B cell (primary cell): ENCODE measurements around the gene KCNE1. TPM values are rescaled to one million over a fixed set of nuclear protein-coding genes. Genes with fewer than 3 reads are reported as not detected.

Experiments
- ATAC-seq: fragments of 200-7000 bp; cut with Tn5 transposase; one replicate; pipeline ENCODE4 v1.10.0; 2021; ENCODE audit warnings: low read depth, mild to moderate bottlenecking, moderate number of reproducible peaks, moderate library complexity
- CTCF ChIA-PET: fragments of 350-600 bp; sonication (Branson Sonifier 250); formaldehyde crosslinking; loops from one replicate; lab custom pipeline; 2021; ENCODE audit warnings: antibody characterized with exemption, inconsistent platforms; lab: Charles Lee
- POLR2A ChIA-PET: fragments of 350-600 bp; sonication (Branson Sonifier 250); formaldehyde crosslinking; loops from one replicate; lab custom pipeline; 2021; ENCODE audit warnings: antibody characterized with exemption; lab: Charles Lee
- DNase-seq: peaks from one replicate; pipeline ENCODE4 v3.0.0; 2013
- H2AFZ ChIP-seq: 2 replicates; pipeline ENCODE4 v1.6.1; 2012; ENCODE audit warnings: mild to moderate bottlenecking, low read depth, low read length; ENCODE audit not compliant: insufficient read depth, poor library complexity, severe bottlenecking
- H3K27ac ChIP-seq, 2 donors: 1 replicate in 1 of 2; 2 replicates in 1 of 2; pipeline ENCODE4 v1.5.1; 2012 to 2013; ENCODE audit warnings: low read length in 2 of 2, mild to moderate bottlenecking in 2 of 2, moderate library complexity in 1 of 2
- H3K27me3 ChIP-seq, 4 experiments: fragments of 200-600 bp in 1 of 4; sonication (generic) in 1 of 4; replicated peaks in 1 of 4; 1 replicate in 2 of 4; 2 replicates in 2 of 4; pipeline versions ENCODE4 v1.6.1 to v1.7.0; 2013 to 2016; ENCODE audit warnings: low read length in 3 of 4, mild to moderate bottlenecking in 2 of 4, mixed read lengths in 1 of 4, moderate library complexity in 1 of 4; ENCODE audit not compliant: insufficient read depth in 4 of 4, control insufficient read depth in 3 of 4; ENCODE audit errors: control extremely low read depth in 1 of 4
- H3K36me3 ChIP-seq, 2 experiments: replicated peaks in 1 of 2; 1 replicate in 1 of 2; 2 replicates in 1 of 2; pipeline versions ENCODE4 v1.6.1 to v1.7.1; 2013; ENCODE audit warnings: low read length in 1 of 2; ENCODE audit not compliant: insufficient read depth in 2 of 2, control insufficient read depth in 1 of 2; ENCODE audit errors: control extremely low read depth in 1 of 2, extremely low read depth in 1 of 2
- H3K4me1 ChIP-seq, 2 donors: fragments of 200-600 bp in 1 of 2; sonication (generic) in 1 of 2; 1 replicate in 1 of 2; 2 replicates in 1 of 2; pipeline versions ENCODE4 v1.5.1 to v1.6.1; 2013 to 2017; ENCODE audit warnings: low read length in 2 of 2; ENCODE audit not compliant: control insufficient read depth in 2 of 2, insufficient read depth in 2 of 2
- H3K4me2 ChIP-seq: replicated peaks from 2 replicates; pipeline ENCODE3; 2012; ENCODE audit warnings: mild to moderate bottlenecking, low read depth, low read length; ENCODE audit not compliant: poor library complexity, severe bottlenecking
- H3K4me3 ChIP-seq, 5 experiments: fragments of 200-600 bp in 1 of 5; sonication (generic) in 1 of 5; 1 replicate in 3 of 5; 2 replicates in 2 of 5; pipeline versions ENCODE4 v1.5.1 to v1.7.0; 2011 to 2016; ENCODE audit warnings: low read length in 4 of 5, mild to moderate bottlenecking in 4 of 5, low read depth in 2 of 5, control low read depth in 1 of 5, moderate library complexity in 1 of 5; ENCODE audit not compliant: insufficient read depth in 1 of 5; ENCODE audit errors: control extremely low read depth in 1 of 5, extremely low read depth in 1 of 5
- H3K79me2 ChIP-seq: fragments of 200-600 bp; sonication (generic); one replicate; pipeline ENCODE4 v1.6.0; 2016; ENCODE audit warnings: low read length; ENCODE audit not compliant: control insufficient read depth, insufficient read depth
- H3K9ac ChIP-seq: fragments of 200-600 bp; sonication (generic); 2 replicates; pipeline ENCODE4 v1.6.1; 2017; ENCODE audit warnings: mild to moderate bottlenecking, low read length, moderate library complexity
- H3K9me3 ChIP-seq, 3 donors: one replicate each; pipeline versions ENCODE4 v1.6.1 to v1.7.1; 2013; ENCODE audit warnings: low read length in 2 of 3; ENCODE audit not compliant: control insufficient read depth in 2 of 3, insufficient read depth in 1 of 3; ENCODE audit errors: control extremely low read depth in 1 of 3
- H4K20me1 ChIP-seq: 2 replicates; pipeline ENCODE4 v1.6.0; 2012; ENCODE audit warnings: mild to moderate bottlenecking, low read length; ENCODE audit not compliant: insufficient read depth, control insufficient read depth, poor library complexity, severe bottlenecking
- H3K27ac Mint-ChIP-seq: one replicate; pipeline ENCODE4 v1.8.0; 2021; ENCODE audit warnings: mixed read lengths
- H3K27me3 Mint-ChIP-seq: one replicate; pipeline ENCODE4 v1.8.0; 2021; ENCODE audit warnings: mixed read lengths
- H3K4me1 Mint-ChIP-seq: one replicate; pipeline ENCODE4 v1.8.0; 2021; ENCODE audit warnings: mixed read lengths
- H3K4me3 Mint-ChIP-seq: one replicate; pipeline ENCODE4 v1.8.0; 2021; ENCODE audit warnings: mixed read lengths
- H3K9me3 Mint-ChIP-seq: one replicate; pipeline ENCODE4 v1.8.0; 2022; ENCODE audit warnings: mixed read lengths; ENCODE audit not compliant: insufficient read depth
- CTCF ChIP-seq: fragments of 200-600 bp; IDR thresholded peaks from one replicate; pipeline ENCODE4 v1.8.0; 2022; ENCODE audit warnings: antibody characterized with exemption, mild to moderate bottlenecking
- EZH2 ChIP-seq: IDR thresholded peaks from 2 replicates; pipeline ENCODE4 v1.6.1; 2012; ENCODE audit warnings: borderline replicate concordance, low read depth, mild to moderate bottlenecking, moderate library complexity, low read length; ENCODE audit not compliant: insufficient read depth, poor library complexity, severe bottlenecking
- WGBS: methylation state at CpG from one replicate; pipeline ENCODE4 v1.1.5; 2013; ENCODE audit warnings: missing lambda C conversion rate; ENCODE audit not compliant: insufficient coverage; 5-methylcytosine and 5-hydroxymethylcytosine counted together
- intact Hi-C: fragments of 100-400 bp; cut with micrococcal nuclease; formaldehyde crosslinking; loops from one replicate; pipeline ENCODE4 v1.10.0; 2022
- polyA plus RNA-seq: library from polyadenylated mRNA; depleted of rRNA; stranded (reverse); fragments of >200 nt; gene quantifications from 2 replicates; pipeline ENCODE4 v1.2.3, GENCODE V29; 2012
- total RNA-seq, 2 donors: library from RNA; stranded (reverse); fragments of 120-200 nt in 1 of 2; gene quantifications; 1 replicate in 1 of 2; 2 replicates in 1 of 2; pipeline versions ENCODE4 v1.2.3 to v1.2.4, GENCODE V29; 2013 to 2022

The KCNE1 gene
- total and polyA plus RNA-seq, 2 donors (not counting 1 experiment from before 2014, with no cell fraction given) = 0.10 to 0.17 TPM

DNA sequence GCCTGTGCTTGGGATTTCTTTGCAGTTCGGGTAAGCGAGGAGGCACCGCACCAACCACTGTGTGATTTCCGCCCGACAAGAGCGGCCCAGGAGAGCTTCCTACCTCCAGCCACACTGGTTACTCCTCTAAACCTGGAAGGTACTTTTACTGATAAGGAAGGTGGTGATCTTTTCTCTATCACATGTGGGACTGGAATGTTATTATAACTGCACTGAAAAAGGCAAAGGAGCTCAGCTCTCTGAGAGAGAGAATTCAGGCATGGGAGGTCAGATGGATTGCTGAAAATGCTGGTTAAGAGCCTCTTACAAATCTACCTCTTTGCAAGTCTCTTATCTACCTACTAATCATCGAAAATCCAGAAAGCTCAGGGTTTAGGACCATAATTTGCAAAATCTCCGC lies 7.7 kb upstream of the KCNE1 start:
- intact Hi-C loops = no loop called here
- no CpG with 5 or more reads among the region's 8 CpGs for WGBS
- Histone ChIP-seq H3K27me3 (no peaks in the 10 kb centered on the region), H3K79me2 (no peaks in the 10 kb centered on the region), H2AFZ (no peak overlapping the region), H3K4me1 (no peaks in the 10 kb centered on the region), H3K4me2 (no peak overlapping the region), H3K9ac (no peak overlapping the region), H3K9me3 (no peaks in the 10 kb centered on the region), H3K4me3 (no peak overlapping the region), H3K36me3 (no peaks in the 10 kb centered on the region), H3K27ac (no peak overlapping the region), H4K20me1 (no peaks in the 10 kb centered on the region)
- ChIA-PET CTCF (no interaction called here), POLR2A (no interaction called here)
- Mint-ChIP-seq H3K4me1 (no peaks in the 10 kb centered on the region), H3K27ac (no peak overlapping the region), H3K9me3 (no peaks in the 10 kb centered on the region), H3K4me3 (no peak overlapping the region), H3K27me3 (no peaks in the 10 kb centered on the region)
- no peak for ATAC-seq
- DNase-seq = no peak
- TF ChIP-seq CTCF (no peak), EZH2 (no peak)

DNA sequence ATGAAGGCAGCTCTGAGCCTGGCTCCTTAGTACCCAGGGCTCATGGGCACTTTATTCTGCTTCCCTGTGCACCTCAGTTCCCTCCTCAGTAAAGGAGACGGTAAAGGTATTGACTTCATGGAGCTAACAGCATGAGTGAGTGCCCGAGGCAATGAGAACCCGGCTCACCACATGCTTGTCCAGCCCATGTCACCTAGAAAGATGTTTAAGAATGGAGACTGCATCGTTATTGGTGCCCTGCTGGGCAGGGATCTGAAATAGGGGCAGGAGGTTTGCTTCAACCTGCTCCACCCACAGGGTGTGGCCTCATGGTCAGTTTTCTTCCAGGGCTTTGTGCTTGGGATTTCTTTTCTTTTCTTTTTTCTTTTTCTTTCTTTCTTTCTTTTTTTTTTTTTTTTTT lies 7.0 kb upstream of the KCNE1 start:
- TF ChIP-seq CTCF (no peak), EZH2 (no peak)
- Mint-ChIP-seq H3K27me3 (no peaks in the 10 kb centered on the region), H3K4me3 (no peak overlapping the region), H3K9me3 (no peaks in the 10 kb centered on the region), H3K4me1 (no peaks in the 10 kb centered on the region), H3K27ac (no peak overlapping the region)
- Histone ChIP-seq H3K4me1 (no peaks in the 10 kb centered on the region), H3K4me2 (no peak overlapping the region), H3K27me3 (no peaks in the 10 kb centered on the region), H4K20me1 (no peaks in the 10 kb centered on the region), H3K36me3 (no peaks in the 10 kb centered on the region), H3K9me3 (no peaks in the 10 kb centered on the region), H3K27ac (no peak overlapping the region), H3K9ac (no peak overlapping the region), H3K4me3 (no peak overlapping the region), H3K79me2 (no peaks in the 10 kb centered on the region), H2AFZ (no peak overlapping the region)
- WGBS = 95% methylated on average over 3 of the region's 4 CpGs
- ChIA-PET CTCF (interaction anchor here (1.6 kb wide), 1 partner anchor 8 kb away, joined by 3 read pairs; no protein-coding TSS in a partner anchor), POLR2A (no interaction called here)
- DNase-seq (no peak), ATAC-seq (no peak)
- intact Hi-C loops = no loop called here
